HepG2 (cell line): ENCODE data around the gene DROSHA. TPM values are rescaled to one million over a fixed set of nuclear protein-coding genes. Genes with fewer than 3 reads are reported as not detected.

Source experiments
- ATAC-seq: fragments of 200-7000 bp; cut with Tn5 transposase; 3 replicates; pipeline ENCODE4 v1.9.1; 2020; ENCODE audit warnings: mild to moderate bottlenecking, moderate library complexity
- BruUV-seq: library from RNA; stranded (reverse); fragments of 400-500 nt; replicated peaks from 2 replicates; lab custom pipeline; 2021; lab: Mats Ljungman, UMichigan
- CTCF ChIA-PET: fragments of 300-600 bp; formaldehyde crosslinking; extraction: SDS; loops from one replicate; lab custom pipeline; 2021; ENCODE audit warnings: low total read pairs, inconsistent platforms, low intra/inter-chr PET ratio; lab: Yijun Ruan, JAX
- POLR2A ChIA-PET: fragments of 350-600 bp; sonication (Branson Sonifier 250); formaldehyde crosslinking; loops from one replicate; lab custom pipeline; 2020; ENCODE audit warnings: antibody characterized with exemption, inconsistent platforms; lab: Yijun Ruan, JAX
- DNase-seq: peaks from one replicate; pipeline ENCODE4 v3.0.0-alpha.2; 2015; ENCODE audit warnings: low spot score
- FAIRE-seq: peaks from 3 replicates; lab custom pipeline; 2011; peaks lifted over from hg19 to GRCh38; lab: Jason Lieb, UNC
- H2AFZ ChIP-seq: one replicate; pipeline ENCODE4 v1.6.1; 2011; ENCODE audit warnings: low read length, inconsistent platforms
- H3K27ac ChIP-seq: fragments of 300-600 bp; 3 replicates; pipeline ENCODE4 v1.8.0; 2011; ENCODE audit warnings: mixed run types, mild to moderate bottlenecking, mixed read lengths, low read length, inconsistent platforms; ENCODE audit not compliant: insufficient read depth; ENCODE audit errors: extremely low read length
- H3K27me3 ChIP-seq, 2 experiments: fragments of 200-600 bp in 1 of 2; 2 replicates in 1 of 2; 3 replicates in 1 of 2; pipeline versions ENCODE4 v1.6.0 to v1.8.0; 2011; ENCODE audit warnings: low read length in 2 of 2, mild to moderate bottlenecking in 2 of 2, moderate library complexity in 2 of 2, inconsistent platforms in 1 of 2; ENCODE audit not compliant: insufficient read depth in 2 of 2, control insufficient read depth in 1 of 2
- H3K36me3 ChIP-seq, 2 experiments: fragments of 200-600 bp in 1 of 2; replicated peaks in 1 of 2; 2 replicates in 1 of 2; 3 replicates in 1 of 2; pipeline versions ENCODE4 v1.5.1 to v1.8.0; 2011; ENCODE audit warnings: low read length in 2 of 2, inconsistent platforms in 1 of 2; ENCODE audit not compliant: insufficient read depth in 2 of 2, control insufficient read depth in 1 of 2
- H3K4me1 ChIP-seq: 2 replicates; pipeline ENCODE4 v1.5.1; 2012; ENCODE audit warnings: low read length, inconsistent platforms; ENCODE audit not compliant: insufficient read depth
- H3K4me2 ChIP-seq: 2 replicates; pipeline ENCODE4 v1.6.0; 2011; ENCODE audit warnings: low read depth, low read length, inconsistent platforms
- H3K4me3 ChIP-seq, 3 experiments: fragments of 200-600 bp in 1 of 3; sonication (generic), shearing (Covaris generic) in 1 of 3; replicated peaks in 1 of 3; 2 replicates each; pipeline ENCODE4 v1.5.1; 2011 to 2016; ENCODE audit warnings: low read length in 3 of 3, inconsistent platforms in 2 of 3, low read depth in 2 of 3, mild to moderate bottlenecking in 2 of 3, control low read depth in 1 of 3, mixed read lengths in 1 of 3; ENCODE audit not compliant: insufficient read depth in 1 of 3
- H3K79me2 ChIP-seq: one replicate; pipeline ENCODE4 v1.6.1; 2011; ENCODE audit warnings: low read length, inconsistent platforms; ENCODE audit not compliant: insufficient read depth
- H3K9ac ChIP-seq: 2 replicates; pipeline ENCODE4 v1.6.0; 2011; ENCODE audit warnings: mild to moderate bottlenecking, low read depth, low read length, inconsistent platforms; ENCODE audit not compliant: insufficient read depth
- H3K9me3 ChIP-seq: 2 replicates; pipeline ENCODE4 v1.5.1; 2012; ENCODE audit warnings: mild to moderate bottlenecking, low read length
- H4K20me1 ChIP-seq: 2 replicates; pipeline ENCODE4 v1.6.0; 2011; ENCODE audit warnings: inconsistent platforms, mild to moderate bottlenecking, low read length, moderate library complexity; ENCODE audit not compliant: insufficient read depth
- ATRX ChIP-seq: sonication (generic); formaldehyde crosslinking; IDR thresholded peaks from 2 replicates; pipeline ENCODE4 v1.4.0; 2020; ENCODE audit warnings: missing genetic modification reagents, borderline replicate concordance
- BRCA1 ChIP-seq: sonication (generic); formaldehyde crosslinking; IDR thresholded peaks from 2 replicates; pipeline ENCODE4 v1.4.0; 2020; ENCODE audit warnings: missing genetic modification reagents
- FOXK1 ChIP-seq: sonication (generic); formaldehyde crosslinking; IDR thresholded peaks from 2 replicates; pipeline ENCODE4 v1.4.0; 2020; ENCODE audit warnings: low read depth, missing genetic modification reagents, borderline replicate concordance
- GATAD1 ChIP-seq: IDR thresholded peaks from 2 replicates; pipeline ENCODE4 v1.6.1; 2016; ENCODE audit warnings: missing genetic modification reagents, missing compliant biosample characterization
- HIVEP1 ChIP-seq: sonication (generic); formaldehyde crosslinking; IDR thresholded peaks from 2 replicates; pipeline ENCODE4 v1.4.0; 2020; ENCODE audit warnings: mild to moderate bottlenecking, missing genetic modification reagents
- PAWR ChIP-seq: sonication (generic); formaldehyde crosslinking; IDR thresholded peaks from 2 replicates; pipeline ENCODE4 v1.4.0; 2020; ENCODE audit warnings: missing genetic modification reagents, mild to moderate bottlenecking, borderline replicate concordance
- PITX1 ChIP-seq: sonication (generic); formaldehyde crosslinking; IDR thresholded peaks from 2 replicates; pipeline ENCODE4 v1.5.1; 2020; ENCODE audit warnings: mild to moderate bottlenecking, missing genetic modification reagents
- POLR2G ChIP-seq: fragments of 200-400 bp; formaldehyde crosslinking; IDR thresholded peaks from 2 replicates; pipeline ENCODE4 v1.6.1; 2018; ENCODE audit warnings: mild to moderate bottlenecking, low read depth, low read length, moderate library complexity
- ZEB1 ChIP-seq: IDR thresholded peaks from 2 replicates; pipeline ENCODE4 v1.6.1; 2012; ENCODE audit warnings: mild to moderate bottlenecking, low read depth, inconsistent platforms; ENCODE audit not compliant: insufficient replicate concordance
- ZNF547 ChIP-seq: sonication (generic); formaldehyde crosslinking; IDR thresholded peaks from 2 replicates; pipeline ENCODE4 v1.5.1; 2020; ENCODE audit warnings: mild to moderate bottlenecking, missing genetic modification reagents
- ZNF652 ChIP-seq: IDR thresholded peaks from 2 replicates; pipeline ENCODE4 v1.6.1; 2016; ENCODE audit warnings: low read depth, borderline replicate concordance
- ZNF672 ChIP-seq: sonication (generic); formaldehyde crosslinking; IDR thresholded peaks from 2 replicates; pipeline ENCODE4 v1.8.1; 2022; ENCODE audit warnings: missing genetic modification reagents
- ZNF776 ChIP-seq: sonication (generic); formaldehyde crosslinking; IDR thresholded peaks from 2 replicates; pipeline ENCODE4 v1.4.0; 2020; ENCODE audit warnings: mild to moderate bottlenecking, missing genetic modification reagents
- ZUFSP ChIP-seq: sonication (generic); formaldehyde crosslinking; IDR thresholded peaks from 2 replicates; pipeline ENCODE4 v1.9.0; 2021; ENCODE audit warnings: missing genetic modification reagents, mild to moderate bottlenecking, borderline replicate concordance
- WGBS: methylation state at CpG from one replicate; pipeline ENCODE4 v1.1.6; 2017; ENCODE audit warnings: low lambda C conversion rate; 5-methylcytosine and 5-hydroxymethylcytosine counted together
- in situ Hi-C: cut with HindIII; loops from 2 replicates; pipeline ENCODE4 v1.10.0; 2017; ENCODE audit warnings: low pct_unique_long_range_greater_than_20kb; ENCODE audit not compliant: extremely low pct_ligation_motif_present
- intact Hi-C: fragments of 100-400 bp; cut with micrococcal nuclease; formaldehyde crosslinking; loops from one replicate; pipeline ENCODE4 v1.10.0; 2022; ENCODE audit not compliant: unreplicated experiment
- polyA plus RNA-seq, 8 experiments: library from polyadenylated mRNA; depleted of rRNA in 3 of 8; stranded (reverse) in 7 of 8; unstranded in 1 of 8; fragments of >200 nt; fragmentation: Illumina TruSeq in 4 of 8; extraction: Trizol in 4 of 8; gene quantifications; 2 replicates each; pipeline versions ENCODE4 v1.2.1 to v1.2.3, GENCODE V29; 2011 to 2016; ENCODE audit warnings: low read depth in 4 of 8, missing spikeins in 1 of 8, mixed read lengths in 1 of 8; ENCODE audit not compliant: insufficient read depth in 1 of 8
- total RNA-seq, 5 experiments: library from RNA; depleted of rRNA; stranded (reverse); fragments of >200 nt; fragmentation: Illumina TruSeq; extraction: Trizol; gene quantifications; 2 replicates each; pipeline ENCODE4 v1.2.3, GENCODE V29; 2016; ENCODE audit warnings: low read depth in 1 of 5
- TF ChIP-seq, protein P1 (sequence below): sonication (generic); formaldehyde crosslinking; IDR thresholded peaks from 2 replicates; pipeline ENCODE4 v1.4.0; 2020; ENCODE audit warnings: mild to moderate bottlenecking, missing genetic modification reagents
- TF ChIP-seq, protein P2 (sequence below): sonication (generic); formaldehyde crosslinking; IDR thresholded peaks from 2 replicates; pipeline ENCODE4 v1.4.0; 2020; ENCODE audit warnings: missing genetic modification reagents

Gene DROSHA
- total and polyA plus RNA-seq, 2 of the 13 experiments (the other 11 are each of a cell fraction or from before 2014, with no cell fraction given) = 22.3 to 29.4 TPM

GRCh38 chr5:31413030-31413812 lies 118.7 kb downstream of the DROSHA start:
- H3K9ac ChIP-seq = no peak overlapping the region
- ATAC-seq (no peak), DNase-seq (no peak), FAIRE-seq (no peak)
- BruUV-seq = no TSS peak
- TF ChIP-seq, protein P1, sequence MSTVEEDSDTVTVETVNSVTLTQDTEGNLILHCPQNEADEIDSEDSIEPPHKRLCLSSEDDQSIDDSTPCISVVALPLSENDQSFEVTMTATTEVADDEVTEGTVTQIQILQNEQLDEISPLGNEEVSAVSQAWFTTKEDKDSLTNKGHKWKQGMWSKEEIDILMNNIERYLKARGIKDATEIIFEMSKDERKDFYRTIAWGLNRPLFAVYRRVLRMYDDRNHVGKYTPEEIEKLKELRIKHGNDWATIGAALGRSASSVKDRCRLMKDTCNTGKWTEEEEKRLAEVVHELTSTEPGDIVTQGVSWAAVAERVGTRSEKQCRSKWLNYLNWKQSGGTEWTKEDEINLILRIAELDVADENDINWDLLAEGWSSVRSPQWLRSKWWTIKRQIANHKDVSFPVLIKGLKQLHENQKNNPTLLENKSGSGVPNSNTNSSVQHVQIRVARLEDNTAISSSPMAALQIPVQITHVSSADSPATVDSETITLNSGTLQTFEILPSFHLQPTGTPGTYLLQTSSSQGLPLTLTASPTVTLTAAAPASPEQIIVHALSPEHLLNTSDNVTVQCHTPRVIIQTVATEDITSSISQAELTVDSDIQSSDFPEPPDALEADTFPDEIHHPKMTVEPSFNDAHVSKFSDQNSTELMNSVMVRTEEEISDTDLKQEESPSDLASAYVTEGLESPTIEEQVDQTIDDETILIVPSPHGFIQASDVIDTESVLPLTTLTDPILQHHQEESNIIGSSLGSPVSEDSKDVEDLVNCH (CRISPR knock-in tag) = no peak
- TF ChIP-seq ZNF776 (CRISPR knock-in tag) (no peak), ZNF672 (CRISPR knock-in tag) (no peak), FOXK1 (CRISPR knock-in tag) (no peak), GATAD1 (no peak), ZEB1 (no peak), POLR2G (no peak), ATRX (CRISPR knock-in tag) (no peak), ZNF547 (CRISPR knock-in tag) (no peak), PITX1 (CRISPR knock-in tag) (no peak), HIVEP1 (CRISPR knock-in tag) (no peak), ZNF652 (CRISPR knock-in tag) (no peak), BRCA1 (CRISPR knock-in tag) (no peak), ZUFSP (no peak), PAWR (CRISPR knock-in tag) (no peak)
- TF ChIP-seq, protein P2, sequence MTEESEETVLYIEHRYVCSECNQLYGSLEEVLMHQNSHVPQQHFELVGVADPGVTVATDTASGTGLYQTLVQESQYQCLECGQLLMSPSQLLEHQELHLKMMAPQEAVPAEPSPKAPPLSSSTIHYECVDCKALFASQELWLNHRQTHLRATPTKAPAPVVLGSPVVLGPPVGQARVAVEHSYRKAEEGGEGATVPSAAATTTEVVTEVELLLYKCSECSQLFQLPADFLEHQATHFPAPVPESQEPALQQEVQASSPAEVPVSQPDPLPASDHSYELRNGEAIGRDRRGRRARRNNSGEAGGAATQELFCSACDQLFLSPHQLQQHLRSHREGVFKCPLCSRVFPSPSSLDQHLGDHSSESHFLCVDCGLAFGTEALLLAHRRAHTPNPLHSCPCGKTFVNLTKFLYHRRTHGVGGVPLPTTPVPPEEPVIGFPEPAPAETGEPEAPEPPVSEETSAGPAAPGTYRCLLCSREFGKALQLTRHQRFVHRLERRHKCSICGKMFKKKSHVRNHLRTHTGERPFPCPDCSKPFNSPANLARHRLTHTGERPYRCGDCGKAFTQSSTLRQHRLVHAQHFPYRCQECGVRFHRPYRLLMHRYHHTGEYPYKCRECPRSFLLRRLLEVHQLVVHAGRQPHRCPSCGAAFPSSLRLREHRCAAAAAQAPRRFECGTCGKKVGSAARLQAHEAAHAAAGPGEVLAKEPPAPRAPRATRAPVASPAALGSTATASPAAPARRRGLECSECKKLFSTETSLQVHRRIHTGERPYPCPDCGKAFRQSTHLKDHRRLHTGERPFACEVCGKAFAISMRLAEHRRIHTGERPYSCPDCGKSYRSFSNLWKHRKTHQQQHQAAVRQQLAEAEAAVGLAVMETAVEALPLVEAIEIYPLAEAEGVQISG (CRISPR knock-in tag) = no peak
- 97% methylated on average over 4 of the region's 8 CpGs for WGBS
- CTCF ChIA-PET = no interaction called here
- in situ Hi-C loops (no loop called here), intact Hi-C loops (no loop called here)
- H3K36me3 ChIP-seq = peaks cover 7 to 62% of the 10 kb centered on the region in 2 experiments; a peak in 4 of 5 replicates
- POLR2A ChIA-PET = no interaction called here
- H2AFZ ChIP-seq = no peak overlapping the region
- no peak overlapping the region for H3K4me2 ChIP-seq
- no peaks in the 10 kb centered on the region for H3K79me2 ChIP-seq
- H3K9me3 ChIP-seq = no peaks in the 10 kb centered on the region
- H3K27ac ChIP-seq = no peak overlapping the region
- no peaks in the 10 kb centered on the region for H3K4me1 ChIP-seq
- H3K4me3 ChIP-seq = no peak overlapping the region
- no peaks in the 10 kb centered on the region for H3K27me3 ChIP-seq
- no peaks in the 10 kb centered on the region for H4K20me1 ChIP-seq
